Middle frontal gyrus (tissue), 1 donor: ENCODE results near the gene FEM1A.
A peak's percentile ranks its signal among the peaks of the same experiment; 100 is the strongest.
"Not testable (repeated sequence)": the region's sequence is repeated elsewhere in the genome, so short reads cannot be mapped to it uniquely, and the experiment has no call there.

ENCODE experiments used
- DNase-seq: peaks from one replicate; pipeline ENCODE4 v3.0.0-alpha.2; 2015; ENCODE audit warnings: low spot score; ENCODE audit errors: extremely low spot score

FEM1A gene

DNA sequence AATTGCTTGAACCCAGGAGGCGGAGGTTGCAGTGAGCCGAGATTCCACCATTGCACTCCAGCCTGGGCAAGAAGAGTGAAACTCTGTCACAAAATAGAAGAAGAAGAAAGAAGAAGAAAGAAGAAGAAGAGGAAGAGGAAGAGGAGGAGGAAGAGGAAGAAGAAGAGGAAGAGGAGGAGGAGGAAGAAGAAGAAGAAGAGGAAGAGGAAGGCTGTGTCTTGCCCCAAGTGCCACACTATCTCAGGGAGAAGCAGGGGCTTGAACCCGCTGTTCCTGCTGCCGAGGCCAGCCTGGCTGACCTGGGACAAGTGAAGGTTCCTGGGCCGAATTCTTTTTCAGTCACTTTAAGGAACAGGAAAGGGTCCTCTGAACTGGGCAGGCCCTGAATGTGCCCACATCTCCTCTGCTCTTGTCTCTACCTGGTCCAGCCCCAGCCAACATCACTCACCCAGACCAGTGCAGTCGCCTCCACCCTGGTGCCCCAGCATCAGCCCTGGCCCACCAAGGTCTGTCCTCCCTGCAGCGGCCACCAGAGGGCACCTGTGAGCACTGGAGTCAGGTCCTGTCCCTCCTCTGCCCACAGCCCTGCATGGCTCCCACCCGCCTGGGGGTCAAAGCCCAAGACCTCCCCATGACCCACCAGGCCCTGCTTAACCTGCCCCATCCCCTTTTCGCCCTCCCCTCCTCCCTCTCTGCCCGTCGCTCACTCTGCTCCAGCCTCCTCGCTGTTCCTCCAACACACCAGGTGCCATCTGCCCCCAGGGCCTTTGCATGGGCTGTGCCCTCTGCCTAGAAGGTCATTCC lies 20.0 kb downstream of the FEM1A start:
- DNase-seq, result no peak

DNA sequence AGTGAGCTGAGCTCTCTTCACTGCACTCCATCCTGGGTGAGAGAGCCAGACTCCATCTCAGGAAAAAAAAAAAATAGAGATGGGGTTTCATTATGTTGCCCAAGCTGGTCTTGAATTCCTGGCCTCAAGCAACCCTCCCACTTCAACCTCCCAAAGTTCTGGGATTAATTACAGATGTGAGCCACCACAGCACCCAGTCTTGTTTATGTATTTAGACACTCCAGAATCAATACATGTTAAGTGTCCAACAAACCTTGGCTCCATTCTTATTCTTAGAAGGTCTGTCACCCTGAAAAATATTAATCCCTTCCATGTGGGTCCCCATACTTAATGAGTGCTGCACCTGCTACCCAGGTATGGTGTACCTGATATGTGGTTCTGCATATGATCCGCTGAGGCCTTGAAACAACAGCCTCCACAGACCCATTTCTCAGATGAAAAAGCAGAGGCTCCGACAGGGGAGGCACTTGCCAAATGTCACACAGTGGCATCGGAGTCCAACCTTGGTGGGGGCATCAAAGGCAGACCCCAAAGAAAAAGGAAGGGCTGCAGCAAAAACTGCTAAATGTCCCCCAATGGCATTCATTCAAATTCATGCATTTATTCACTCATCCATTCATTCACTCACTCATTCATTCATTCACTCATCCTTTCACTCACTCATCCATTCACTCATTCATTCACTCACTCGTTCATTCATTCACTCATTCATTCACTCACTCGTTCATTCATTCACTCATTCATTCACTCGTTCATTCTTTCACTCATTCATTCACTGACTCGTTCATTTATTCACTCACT lies 23.3 kb downstream of the FEM1A start:
- no peak for DNase-seq

DNA sequence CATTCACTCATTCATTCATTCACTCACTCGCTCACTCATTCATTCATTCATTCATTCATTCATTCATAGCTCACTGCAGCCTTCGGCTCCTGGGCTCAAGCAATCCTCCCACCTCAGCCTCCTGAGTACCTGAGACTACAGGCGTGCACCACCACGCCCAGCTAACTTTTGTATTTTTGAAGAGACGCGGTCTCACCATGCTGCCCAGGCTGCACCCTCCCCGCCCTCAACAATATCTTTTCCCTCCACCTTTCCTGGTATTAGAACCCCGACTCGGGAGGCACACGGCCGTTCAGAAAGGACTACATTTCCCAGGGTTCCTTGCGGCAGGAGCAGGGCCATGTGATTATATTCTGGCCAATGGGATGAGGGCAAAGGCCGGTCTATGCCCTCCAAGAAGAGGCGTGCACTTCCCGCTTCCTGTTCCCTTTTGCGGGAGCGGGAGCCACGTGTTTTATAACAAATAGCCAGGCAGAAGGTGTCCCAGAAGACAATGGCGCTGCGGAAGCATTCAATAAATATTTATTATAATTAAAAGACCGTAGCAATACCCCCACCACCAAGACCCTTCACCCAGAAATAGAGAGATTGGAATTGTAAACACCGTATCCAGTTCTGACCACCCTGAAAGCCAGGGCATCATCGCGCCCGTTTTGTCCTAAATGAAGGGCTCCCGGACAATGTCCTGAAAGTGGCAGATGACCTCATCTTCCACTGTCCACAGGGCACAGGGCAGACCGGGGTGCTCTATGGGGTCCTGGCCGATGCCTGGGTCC lies 24.1 kb downstream of the FEM1A start:
- peak; percentile 85 for DNase-seq

DNA sequence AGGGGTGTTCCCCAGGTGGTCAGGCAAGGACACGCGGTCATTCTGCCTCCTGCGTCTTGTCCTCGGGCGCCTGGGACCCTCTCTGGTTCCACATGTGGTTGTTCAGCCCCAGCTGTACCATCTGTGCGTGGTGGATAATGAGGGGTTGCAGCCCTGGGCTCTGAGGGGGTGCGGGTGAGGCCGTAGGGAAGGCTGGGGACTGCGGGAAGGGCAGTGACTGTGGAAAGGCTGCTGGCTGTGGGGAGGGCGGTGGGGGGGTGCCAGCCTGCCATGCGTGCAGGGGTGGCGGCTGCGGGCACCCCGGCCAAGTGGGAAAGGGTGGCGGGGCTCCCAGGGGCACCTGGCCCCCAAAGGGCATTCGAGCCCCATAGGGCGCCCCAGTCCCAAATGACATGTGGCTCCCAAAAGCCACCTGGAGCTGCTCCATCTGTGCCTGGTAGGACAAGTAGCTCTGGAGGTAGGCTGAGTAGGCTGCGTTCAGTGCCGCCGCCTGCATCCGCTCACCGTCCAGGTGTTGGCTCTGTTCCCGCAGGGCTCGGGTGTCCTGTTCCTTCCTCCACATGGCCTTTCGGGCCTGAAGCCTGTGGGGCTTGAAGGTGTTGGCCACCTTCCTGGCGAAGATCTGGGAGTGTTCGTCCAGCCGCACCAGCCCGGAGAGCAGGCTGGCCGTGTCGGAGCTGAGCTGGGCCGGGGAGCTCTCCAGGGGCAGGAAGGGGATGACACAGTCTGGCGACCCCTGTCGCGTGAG lies 24.8 kb downstream of the FEM1A start:
- DNase-seq, result no peak

DNA sequence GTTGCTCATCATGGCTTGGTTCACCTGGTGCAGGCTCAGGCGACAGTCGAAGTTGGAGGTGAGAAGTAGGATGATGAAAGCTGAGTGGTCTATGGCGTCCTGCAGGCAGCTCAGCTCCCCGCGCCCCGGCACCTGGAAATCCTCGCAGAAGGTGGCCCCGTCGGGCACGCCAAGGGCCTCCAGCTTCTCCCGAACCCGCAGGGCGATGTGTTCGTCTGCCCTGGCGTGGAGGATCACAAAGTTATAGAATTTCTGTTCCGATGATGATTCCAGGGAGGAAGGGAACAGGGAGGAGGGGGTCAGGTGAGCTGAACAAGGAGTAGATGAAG lies 25.4 kb downstream of the FEM1A start:
- DNase-seq, result no peak

DNA sequence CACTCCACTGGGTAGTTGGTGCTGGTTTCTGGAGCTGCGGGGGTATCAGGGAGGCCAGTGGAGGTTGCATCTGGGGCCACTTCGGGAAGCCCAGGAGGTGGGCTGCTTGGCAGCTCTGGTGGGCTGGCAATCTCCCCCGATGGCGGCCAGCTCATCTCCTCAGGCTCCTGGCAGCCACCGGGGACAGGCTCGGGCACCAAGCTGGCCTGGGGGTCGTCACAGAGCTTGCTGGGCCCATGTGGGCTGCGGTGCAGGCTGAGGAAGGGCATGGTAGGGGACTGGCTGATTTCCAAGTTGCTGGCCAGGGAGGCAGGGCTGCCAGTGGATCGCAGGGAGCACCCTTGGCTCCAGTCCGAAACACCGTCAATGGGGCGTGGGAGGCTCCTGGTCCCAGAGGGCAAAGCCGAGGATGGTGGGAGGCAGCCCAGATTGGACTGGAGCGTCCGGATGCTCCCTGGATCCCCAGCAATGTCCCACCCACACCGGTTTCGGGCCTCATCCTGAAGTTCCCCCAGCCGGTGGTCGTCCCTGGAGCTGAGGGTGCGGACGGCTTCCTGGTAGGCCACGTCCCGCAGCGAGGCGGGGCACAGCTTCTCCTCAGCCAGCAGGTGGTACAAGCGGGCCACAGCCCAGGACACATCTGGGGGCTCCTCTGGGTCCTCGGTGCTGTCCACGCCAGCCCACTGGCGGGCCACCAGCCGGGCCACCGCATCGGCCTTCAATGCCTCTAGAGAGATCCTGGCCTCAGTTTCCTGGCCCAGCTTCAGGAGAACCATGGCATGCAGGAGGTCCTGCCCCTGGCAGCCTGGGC lies 26.1 kb downstream of the FEM1A start:
- DNase-seq, result no peak

DNA sequence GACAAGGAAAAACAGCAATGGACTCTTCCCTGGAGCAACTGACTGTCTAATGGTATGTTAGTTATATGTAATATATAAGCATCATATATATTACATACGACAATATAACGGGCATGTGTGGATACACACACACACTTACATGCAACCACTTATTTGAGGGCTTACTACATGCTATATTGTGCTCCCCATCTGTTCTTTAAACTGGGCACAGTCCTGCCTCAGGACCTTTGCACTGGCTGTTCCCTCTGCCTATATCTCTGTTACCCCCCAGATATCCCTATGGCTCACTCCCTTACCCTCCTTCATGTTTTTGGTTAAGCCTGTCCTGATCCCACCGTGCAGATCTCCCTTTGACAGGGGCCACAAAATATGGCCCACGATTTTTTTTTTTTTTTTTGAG lies 29.7 kb downstream of the FEM1A start:
- no peak for DNase-seq

DNA sequence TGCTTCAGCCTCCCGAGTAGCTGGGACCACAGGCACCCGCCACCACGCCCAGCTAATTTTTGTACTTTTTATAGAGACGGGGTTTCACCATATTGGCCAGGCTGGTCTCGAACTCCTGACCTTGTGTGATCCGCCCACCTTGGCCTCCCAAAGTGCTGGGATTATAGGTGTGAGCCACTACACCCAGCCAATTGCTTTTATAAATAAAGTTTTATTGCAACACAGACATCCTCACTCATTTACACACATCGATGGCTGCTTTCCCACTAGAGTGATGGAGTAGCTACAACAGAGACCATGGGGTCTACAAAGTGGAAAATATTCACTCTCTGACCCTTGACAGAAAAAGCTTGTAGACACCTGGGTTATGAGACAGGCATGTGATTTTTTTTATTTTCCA lies 30.8 kb downstream of the FEM1A start:
- not testable (repeated sequence) for DNase-seq

DNA sequence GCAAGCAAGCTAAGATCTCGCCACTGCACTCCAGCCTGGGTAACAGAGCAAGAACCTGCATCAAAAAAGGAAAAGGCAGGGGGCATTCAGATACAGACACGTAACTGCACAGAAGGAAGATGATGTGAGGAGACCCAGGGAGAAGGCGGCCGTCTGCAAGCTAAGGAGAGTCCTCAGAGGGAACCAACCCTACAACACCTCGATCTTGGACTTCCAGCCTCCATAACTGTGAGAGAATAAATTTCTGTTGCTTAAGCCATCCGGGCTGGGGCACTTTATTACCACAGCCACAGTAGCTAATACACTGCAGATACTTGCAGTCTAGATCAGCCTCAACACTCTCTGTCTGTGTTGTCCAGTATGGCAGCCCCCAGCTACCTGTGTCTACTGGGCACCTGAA lies 32.0 kb downstream of the FEM1A start:
- DNase-seq, result no peak

DNA sequence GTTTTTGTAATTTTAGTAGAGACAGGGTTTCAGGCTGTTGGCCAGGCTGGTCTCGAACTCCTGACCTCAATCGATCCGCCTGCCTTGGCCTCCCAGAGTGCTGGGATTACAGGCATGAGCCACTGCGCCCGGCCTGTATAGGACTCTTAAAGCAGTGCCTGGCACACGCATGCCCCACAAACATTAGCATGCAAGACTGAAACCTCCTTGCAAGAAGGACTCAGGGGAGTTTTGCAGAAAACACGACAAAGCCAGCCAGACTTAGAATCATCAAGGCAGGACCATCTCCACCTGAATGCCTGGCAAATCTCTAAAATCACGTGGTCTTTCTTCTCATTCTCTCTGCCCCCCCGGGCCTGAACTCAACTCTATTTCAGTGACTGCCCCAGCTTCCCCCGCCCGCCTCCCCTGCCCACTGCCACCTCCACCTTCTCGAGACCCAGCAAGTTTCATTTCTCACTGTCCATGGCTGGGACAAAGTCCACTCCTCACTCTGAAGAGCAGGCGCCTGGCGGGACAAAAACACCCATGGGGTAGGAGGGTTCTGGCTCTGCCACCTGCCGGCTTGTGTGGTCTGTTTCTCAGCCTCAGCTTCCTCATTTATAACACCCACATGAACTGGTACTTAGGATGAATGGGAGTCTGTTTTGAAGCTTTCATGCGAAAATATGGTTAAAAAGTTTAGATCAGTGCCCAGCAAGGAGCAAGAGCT lies 37.6 kb downstream of the FEM1A start:
- DNase-seq, result no peak

DNA sequence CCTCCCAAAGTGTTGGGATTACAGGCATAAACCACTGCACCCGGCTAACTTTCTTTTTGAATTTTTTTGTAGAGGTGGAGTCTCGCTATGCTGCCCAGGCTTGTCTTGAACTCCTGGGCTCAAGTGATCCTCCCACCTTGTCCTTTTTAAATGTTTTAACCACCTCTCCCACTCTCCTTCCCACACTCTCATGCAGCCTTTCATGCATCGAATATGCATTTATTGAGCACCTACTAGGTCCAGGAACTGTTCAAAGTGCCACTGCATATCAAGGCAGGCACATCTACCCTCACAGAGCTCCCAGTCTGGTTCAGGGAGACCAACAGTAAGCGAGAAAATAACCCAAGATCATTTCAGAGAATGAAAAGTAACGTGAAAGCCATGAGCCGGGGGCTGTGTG lies 38.8 kb downstream of the FEM1A start:
- DNase-seq, result no peak

DNA sequence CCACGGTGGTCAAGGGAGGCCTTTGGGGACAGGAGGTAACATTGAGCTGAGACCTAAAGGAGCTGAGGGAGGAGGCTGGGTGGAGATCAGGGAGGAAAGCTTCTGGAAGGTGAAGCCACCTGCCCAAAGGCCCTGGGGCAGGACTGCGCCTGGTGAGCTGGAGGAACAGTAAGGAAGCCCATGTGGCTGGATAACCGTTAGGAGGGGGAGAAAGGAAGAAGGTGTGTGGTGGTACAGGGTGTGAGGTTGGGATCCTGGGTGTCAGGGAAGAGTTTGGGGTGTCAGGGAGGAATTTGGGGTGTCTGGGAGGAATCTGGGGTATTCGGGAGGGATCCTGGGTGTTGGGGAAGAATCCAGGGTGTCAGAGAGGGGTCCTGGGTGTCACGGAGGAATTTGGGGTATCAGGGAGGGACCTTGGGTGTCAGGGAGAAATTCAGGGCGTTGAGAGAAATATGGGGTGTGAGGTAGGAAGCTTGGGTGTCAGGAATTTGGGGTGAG lies 39.3 kb downstream of the FEM1A start:
- DNase-seq, result no peak

DNA sequence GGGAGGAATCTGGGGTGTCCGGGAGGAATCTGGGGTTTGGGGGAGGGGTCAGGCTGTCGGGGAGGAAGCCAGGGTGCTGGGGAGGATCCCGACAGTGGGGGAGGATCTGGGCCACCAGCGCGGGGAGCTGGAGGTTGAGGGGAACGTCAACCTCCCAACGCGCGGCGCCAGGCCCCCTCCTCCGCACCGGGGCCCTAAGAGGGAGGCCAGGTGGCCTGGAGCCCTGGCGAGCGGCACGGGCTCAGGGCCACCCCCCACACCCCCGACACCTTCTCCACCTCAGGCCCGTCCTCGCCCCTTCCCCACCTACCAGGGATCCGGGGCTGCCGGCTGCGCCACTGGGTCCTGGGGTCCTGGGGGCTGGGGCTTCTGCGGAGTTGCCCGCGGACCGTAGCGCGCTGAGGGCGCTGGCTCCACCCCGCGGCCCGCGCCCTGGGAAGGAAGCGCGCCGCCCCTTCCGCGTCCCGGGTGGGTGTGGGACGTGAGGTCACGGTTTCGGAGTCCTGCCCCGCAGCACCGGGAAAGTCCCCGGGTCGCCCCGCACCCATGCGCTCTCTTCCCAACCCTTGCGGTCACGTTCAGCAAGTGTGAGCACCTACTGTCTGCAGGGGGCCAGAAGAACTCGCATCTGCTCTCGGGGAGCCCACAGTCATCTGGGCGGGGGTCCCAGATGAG lies 39.9 kb downstream of the FEM1A start, which contains the start of gene TICAM1:
TSS of gene TICAM1 (minus strand) at position 409 of the 675 bp plus-strand sequence. CDS start 13,335 bp downstream, outside the sequence.
- DNase-seq, result no peak

DNA sequence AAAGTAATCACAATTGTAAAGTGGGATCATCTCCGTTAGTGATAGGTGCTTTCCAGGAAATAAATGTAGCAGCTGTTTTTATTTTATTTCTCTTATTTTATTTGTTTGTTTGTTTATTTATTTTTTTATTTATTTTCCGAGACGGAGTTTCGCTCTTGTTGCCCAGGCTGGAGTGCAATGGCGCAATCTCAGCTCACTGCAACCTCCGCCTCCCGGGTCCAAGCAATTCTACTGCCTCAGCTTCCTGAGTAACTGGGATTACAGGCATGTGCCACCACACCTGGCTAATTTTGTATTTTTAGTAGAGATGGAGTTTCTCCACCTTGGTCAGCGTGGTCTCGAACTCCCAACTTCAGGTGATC lies 40.4 kb downstream of the FEM1A start:
- DNase-seq, result not testable (repeated sequence)

DNA sequence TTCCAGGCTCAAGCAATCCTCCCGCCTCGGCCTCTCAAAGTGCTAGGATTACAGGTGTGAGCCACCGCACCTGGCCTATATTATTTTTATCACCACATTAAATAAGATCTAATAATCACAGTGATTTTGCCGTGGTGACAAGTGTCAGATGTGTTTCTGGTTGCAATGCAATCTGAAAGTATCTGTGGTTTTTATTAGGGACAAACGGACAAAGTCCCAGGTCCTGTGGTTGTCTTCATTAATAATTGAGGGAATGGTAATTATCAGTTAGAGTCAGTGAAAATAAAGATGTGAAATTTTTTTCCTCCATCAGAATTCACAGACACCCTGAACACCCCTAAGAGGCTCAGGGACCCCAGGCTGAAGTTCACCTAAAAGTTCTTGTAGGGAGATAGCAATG lies 41.2 kb downstream of the FEM1A start:
- no peak for DNase-seq

DNA sequence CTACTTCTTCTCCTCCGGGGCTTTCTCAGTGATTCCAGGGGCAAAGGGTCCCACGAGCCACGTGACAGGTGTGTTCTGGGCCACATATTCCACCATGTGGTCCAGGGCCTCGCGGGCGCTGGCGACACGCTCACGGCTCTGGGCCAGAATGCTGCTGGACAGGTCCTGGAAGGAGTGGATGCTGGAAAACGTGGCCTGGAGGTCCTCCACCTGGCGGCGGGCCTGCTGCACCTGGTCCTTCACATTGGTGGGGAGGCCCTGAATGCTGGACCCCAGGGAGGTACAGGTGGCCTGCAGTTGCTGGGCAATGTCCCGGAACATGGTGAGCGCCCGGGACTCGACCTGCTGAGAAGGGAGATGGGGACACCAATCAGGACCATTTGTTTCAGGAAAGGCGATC lies 47.7 kb downstream of the FEM1A start:
- DNase-seq, result no peak

DNA sequence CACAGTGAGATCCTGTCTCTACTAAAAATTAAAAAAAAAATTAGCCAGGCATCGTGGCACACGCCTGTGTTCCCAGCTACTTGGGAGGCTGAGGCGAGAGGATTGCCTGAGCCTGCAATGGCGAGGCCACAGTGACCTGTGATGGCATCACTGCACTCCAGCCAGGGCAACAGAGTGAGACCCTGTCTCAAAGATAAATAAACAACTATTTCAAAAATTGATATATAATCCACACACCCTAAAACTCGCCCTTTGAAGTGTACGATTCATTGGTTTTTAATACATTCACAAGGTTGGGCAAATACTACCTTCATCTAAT lies 52.1 kb downstream of the FEM1A start:
- no peak for DNase-seq

DNA sequence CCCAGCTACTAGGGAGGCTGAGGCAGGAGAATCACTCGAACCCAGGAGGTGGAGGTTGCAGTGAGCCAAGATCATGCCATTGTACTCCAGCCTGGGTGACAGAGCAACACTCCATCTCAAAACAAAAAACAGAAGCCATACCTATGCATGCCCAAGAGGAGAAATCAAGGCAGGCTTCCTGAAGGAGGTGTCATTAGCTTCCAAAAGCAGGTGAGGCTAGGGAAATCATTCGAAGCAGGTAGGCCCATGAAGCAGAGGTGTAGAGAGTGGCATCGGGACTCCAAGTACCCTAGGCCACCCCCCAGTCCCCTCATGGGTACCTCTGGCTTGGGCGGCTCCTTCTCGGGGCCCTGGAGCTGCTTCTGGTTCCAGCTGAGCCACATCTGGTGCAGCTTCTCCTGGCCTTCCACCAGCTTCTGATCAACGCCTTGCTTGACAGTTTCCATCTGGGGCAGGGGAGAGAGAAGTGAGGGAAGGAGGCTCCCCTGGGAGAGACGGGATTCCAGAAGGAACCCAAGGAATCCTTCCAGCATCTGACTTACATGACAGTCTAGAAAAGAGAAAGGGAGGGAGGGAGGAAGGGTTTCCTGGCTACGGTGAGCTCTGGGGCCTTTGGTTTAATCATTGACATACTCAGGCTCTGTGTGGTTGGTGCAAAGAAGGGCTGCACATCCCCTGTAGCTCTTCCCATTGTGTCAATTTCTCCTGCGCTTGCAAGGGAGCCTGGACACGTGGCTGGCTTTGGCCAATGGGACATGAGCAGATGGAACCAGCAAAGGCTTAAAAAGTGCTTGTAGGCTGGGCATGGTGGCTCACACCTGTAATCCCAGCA lies 53.0 kb downstream of the FEM1A start:
- no peak for DNase-seq
